Hypothalamus (tissue), 51 donors: ENCODE measurements around the gene EHHADH.
A peak's percentile ranks its signal among the peaks of the same experiment; 100 is the strongest.
"Not testable (repeated sequence)": the region's sequence is repeated elsewhere in the genome, so short reads cannot be mapped to it uniquely, and the experiment has no call there.

Experiments
- DNase-seq, 51 donors: peaks; one replicate each; lab custom pipeline; 2025; lab: John Stamatoyannopoulos, UW

Gene EHHADH

GRCh38 chr3:185253133-185253532 lies 716 bp downstream of the EHHADH start:
- DNase-seq: not testable (repeated sequence)

GRCh38 chr3:185251272-185251671 lies 2.6 kb downstream of the EHHADH start:
- no peak for DNase-seq

- DNase-seq: no peak
These were observed 3.2 kb downstream of the EHHADH start for GRCh38 chr3:185250653-185251052.

- DNase-seq: no peak
These were observed 3.6 kb downstream of the EHHADH start for GRCh38 chr3:185250247-185250646.

GRCh38 chr3:185242642-185243041 lies 11.2 kb downstream of the EHHADH start:
- DNase-seq: no peak

- no peak for DNase-seq
These were observed 16.9 kb downstream of the EHHADH start for GRCh38 chr3:185236969-185237368.

GRCh38 chr3:185233328-185233727 lies 20.5 kb downstream of the EHHADH start:
- no peak for DNase-seq

- DNase-seq: not testable (repeated sequence)
These were observed 27.3 kb downstream of the EHHADH start for GRCh38 chr3:185226526-185226925.

- DNase-seq: no peak
These were observed 28.3 kb downstream of the EHHADH start for GRCh38 chr3:185225523-185225922.

GRCh38 chr3:185225080-185225479 lies 28.8 kb downstream of the EHHADH start:
- DNase-seq: no peak

GRCh38 chr3:185221203-185221602 lies 32.6 kb downstream of the EHHADH start:
- no peak for DNase-seq

GRCh38 chr3:185216607-185216958 lies 37.3 kb downstream of the EHHADH start:
- peak in 12 of 51 donors; percentile 1 to 39 (median 8) for DNase-seq

GRCh38 chr3:185215873-185216606 lies 37.8 kb downstream of the EHHADH start:
- DNase-seq: peak in 1 of 51 donors; percentile 7

GRCh38 chr3:185212559-185212958 lies 41.3 kb downstream of the EHHADH start:
- DNase-seq: no peak

- DNase-seq: no peak
These were observed 41.8 kb downstream of the EHHADH start for GRCh38 chr3:185212086-185212485.

- no peak for DNase-seq
These were observed 43.2 kb downstream of the EHHADH start for GRCh38 chr3:185210621-185211142.

- DNase-seq: no peak
These were observed 45.0 kb downstream of the EHHADH start for GRCh38 chr3:185208823-185209222.

- DNase-seq: no peak
These were observed 45.7 kb downstream of the EHHADH start for GRCh38 chr3:185207931-185208746.

GRCh38 chr3:185207481-185207880 lies 46.4 kb downstream of the EHHADH start:
- DNase-seq: peak in 1 of 51 donors; percentile 2

- DNase-seq: no peak
These were observed 48.0 kb downstream of the EHHADH start for GRCh38 chr3:185205865-185206264.

- no peak for DNase-seq
These were observed 49.0 kb downstream of the EHHADH start for GRCh38 chr3:185204894-185205293.

GRCh38 chr3:185200639-185201038 lies 53.2 kb downstream of the EHHADH start:
- no peak for DNase-seq
